NCI-H69 (cell line): ENCODE results near the gene PLA2G2A.
A peak's percentile ranks its signal among the peaks of the same experiment; 100 is the strongest.

Experiments
- DNase-seq: peaks from one replicate; lab custom pipeline; 2025; lab: John Stamatoyannopoulos, UW

PLA2G2A gene

DNA sequence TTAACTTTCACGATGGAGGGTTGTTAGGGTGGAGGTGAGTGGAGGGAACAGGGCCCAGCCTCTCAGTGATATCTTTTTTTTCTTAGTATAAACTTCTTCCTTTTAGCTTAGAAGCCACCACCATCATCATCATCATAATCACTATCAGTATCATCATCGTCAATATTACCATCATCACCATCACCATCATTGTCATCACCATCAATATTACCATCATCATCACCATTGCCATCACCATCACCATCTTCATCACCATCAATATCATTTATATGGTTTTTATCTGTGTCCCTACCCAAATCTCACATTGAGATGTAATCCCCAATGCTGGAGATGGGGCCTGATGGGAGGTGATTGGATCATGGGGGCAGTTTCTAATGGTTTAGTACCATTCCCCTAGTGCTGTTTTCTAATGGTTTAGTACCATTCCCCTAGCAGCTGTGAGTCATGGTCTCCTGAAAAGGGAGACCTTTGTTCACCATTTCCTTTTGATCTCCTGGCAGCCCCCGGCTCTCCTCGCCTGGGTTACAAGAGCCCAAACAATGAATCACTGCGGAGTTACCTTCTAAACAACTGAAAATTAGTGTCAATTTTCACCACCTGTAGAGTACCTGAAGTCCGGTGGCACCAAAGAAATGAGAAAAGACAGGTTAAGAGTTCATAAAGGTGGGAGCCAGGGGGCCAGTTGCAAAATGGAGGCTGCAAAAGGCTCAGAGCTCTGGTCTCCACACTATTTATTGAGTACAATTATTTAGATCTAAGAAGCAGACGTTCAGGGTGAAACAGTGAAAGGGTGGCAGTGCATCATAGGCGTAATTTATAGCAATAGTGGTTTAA lies 52.9 kb downstream of the PLA2G2A start:
- DNase-seq = peak; percentile 8
